Stomach (tissue), 4 donors: Measurements from ENCODE around the gene PDLIM5.

ENCODE experiments used
- CTCF ChIP-seq, 7 experiments: fragments of 450-650 bp in 4 of 7; fragments of 200-600 bp in 3 of 7; sonication (generic) in 3 of 7; IDR thresholded peaks; one replicate each; pipeline ENCODE4 v1.5.1; 2016 to 2019; ENCODE audit warnings: antibody characterized with exemption in 7 of 7, control low read depth in 2 of 7, mild to moderate bottlenecking in 1 of 7
- EP300 ChIP-seq: sonication (generic); formaldehyde crosslinking; IDR thresholded peaks from one replicate; pipeline ENCODE4 v1.6.1; 2017; ENCODE audit warnings: antibody characterized with exemption
- POLR2A ChIP-seq, 4 donors: fragments of 450-650 bp; IDR thresholded peaks; one replicate each; pipeline ENCODE4 v1.6.1; 2016; ENCODE audit warnings: antibody characterized with exemption in 4 of 4, control low read depth in 2 of 4, mild to moderate bottlenecking in 1 of 4, moderate library complexity in 1 of 4
- POLR2AphosphoS5 ChIP-seq, 3 donors: sonication (generic); formaldehyde crosslinking; IDR thresholded peaks; one replicate each; pipeline ENCODE4 v1.6.1; 2016; ENCODE audit warnings: antibody characterized with exemption in 3 of 3

- TF ChIP-seq CTCF (IDR thresholded peaks at IDR 0.05) (no peak), POLR2AphosphoS5 (IDR thresholded peaks at IDR 0.05) (no peak), POLR2A (IDR thresholded peaks at IDR 0.05) (no peak), EP300 (no peak)
Measured at GRCh38 chr4:94458682-94459081, 6.9 kb downstream of the PDLIM5 start.
